Measurements from ENCODE around the gene TRHDE.

DNA sequence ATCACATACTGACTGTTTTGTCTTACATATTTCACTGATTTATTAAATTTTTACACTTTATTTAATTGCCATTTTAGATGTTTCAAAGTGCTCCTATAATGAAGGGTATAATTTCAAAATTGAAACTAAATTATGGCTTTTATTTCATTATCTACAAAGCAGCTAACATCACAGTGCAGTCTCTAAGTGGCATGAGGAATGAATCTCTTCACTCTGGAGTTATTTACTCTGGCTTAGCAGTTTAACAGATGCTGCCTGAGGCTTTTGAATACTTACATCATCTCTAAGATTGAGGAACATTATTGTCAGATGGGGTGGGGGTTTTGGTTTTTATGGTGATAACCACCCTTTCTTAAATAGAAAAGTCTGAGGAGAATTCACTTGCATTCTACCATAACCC lies 386.4 kb downstream of the TRHDE start:
- TF ChIP-seq, protein P1, sequence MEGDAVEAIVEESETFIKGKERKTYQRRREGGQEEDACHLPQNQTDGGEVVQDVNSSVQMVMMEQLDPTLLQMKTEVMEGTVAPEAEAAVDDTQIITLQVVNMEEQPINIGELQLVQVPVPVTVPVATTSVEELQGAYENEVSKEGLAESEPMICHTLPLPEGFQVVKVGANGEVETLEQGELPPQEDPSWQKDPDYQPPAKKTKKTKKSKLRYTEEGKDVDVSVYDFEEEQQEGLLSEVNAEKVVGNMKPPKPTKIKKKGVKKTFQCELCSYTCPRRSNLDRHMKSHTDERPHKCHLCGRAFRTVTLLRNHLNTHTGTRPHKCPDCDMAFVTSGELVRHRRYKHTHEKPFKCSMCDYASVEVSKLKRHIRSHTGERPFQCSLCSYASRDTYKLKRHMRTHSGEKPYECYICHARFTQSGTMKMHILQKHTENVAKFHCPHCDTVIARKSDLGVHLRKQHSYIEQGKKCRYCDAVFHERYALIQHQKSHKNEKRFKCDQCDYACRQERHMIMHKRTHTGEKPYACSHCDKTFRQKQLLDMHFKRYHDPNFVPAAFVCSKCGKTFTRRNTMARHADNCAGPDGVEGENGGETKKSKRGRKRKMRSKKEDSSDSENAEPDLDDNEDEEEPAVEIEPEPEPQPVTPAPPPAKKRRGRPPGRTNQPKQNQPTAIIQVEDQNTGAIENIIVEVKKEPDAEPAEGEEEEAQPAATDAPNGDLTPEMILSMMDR (IDR thresholded peaks at IDR 0.05) = no peak
- no peak for TF ChIP-seq ESRRA (CRISPR knock-in tag; IDR thresholded peaks at IDR 0.05; ENCODE audit: borderline replicate concordance)
